Measurements from ENCODE around the gene SLC22A23. TPM values are rescaled to one million over a fixed set of nuclear protein-coding genes. Genes with fewer than 3 reads are reported as not detected.

Gene SLC22A23
- total RNA-seq, 4 donors from 2014 or later = 6.2 to 10.8 (median 7.8) TPM

DNA sequence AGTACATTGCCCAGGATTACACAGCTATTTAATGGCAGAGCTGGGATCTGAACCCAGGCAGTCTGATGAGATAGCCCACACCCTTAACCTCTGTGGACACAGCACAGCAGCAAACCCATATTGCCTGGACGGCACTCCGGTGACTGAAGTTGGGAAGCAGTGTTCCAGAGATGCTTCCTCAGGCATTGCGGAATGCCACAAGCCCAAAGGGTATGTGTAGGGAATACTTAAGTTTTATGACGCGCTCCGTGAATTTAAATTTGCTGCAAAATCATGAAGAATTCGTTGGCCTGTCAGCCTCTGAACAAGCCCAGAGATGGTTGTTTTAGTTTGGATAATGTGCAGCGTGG lies 151.7 kb downstream of the SLC22A23 start:
- no peaks in the 10 kb centered on the region for H3K4me1 ChIP-seq
- ATAC-seq = no peak
- H3K4me3 ChIP-seq = no peak overlapping the region
- WGBS, 2 donors (ENCODE audit: low coverage in 1 of 2) = 94 to 96% methylated on average over 5 to 6 of the region's 8 CpGs
- H3K27ac ChIP-seq = no peak overlapping the region
- TF ChIP-seq POLR2A (IDR thresholded peaks at IDR 0.05) (no peak), POLR2AphosphoS5 (IDR thresholded peaks at IDR 0.05) (no peak), EP300 (IDR thresholded peaks at IDR 0.05) (no peak), CTCF (IDR thresholded peaks at IDR 0.05) (no peak)
- no peaks in the 10 kb centered on the region for H3K9me3 ChIP-seq
- H3K36me3 ChIP-seq = peaks cover 0 to 12% of the 10 kb centered on the region in 2 donors
- no peaks in the 10 kb centered on the region for H3K27me3 ChIP-seq

DNA sequence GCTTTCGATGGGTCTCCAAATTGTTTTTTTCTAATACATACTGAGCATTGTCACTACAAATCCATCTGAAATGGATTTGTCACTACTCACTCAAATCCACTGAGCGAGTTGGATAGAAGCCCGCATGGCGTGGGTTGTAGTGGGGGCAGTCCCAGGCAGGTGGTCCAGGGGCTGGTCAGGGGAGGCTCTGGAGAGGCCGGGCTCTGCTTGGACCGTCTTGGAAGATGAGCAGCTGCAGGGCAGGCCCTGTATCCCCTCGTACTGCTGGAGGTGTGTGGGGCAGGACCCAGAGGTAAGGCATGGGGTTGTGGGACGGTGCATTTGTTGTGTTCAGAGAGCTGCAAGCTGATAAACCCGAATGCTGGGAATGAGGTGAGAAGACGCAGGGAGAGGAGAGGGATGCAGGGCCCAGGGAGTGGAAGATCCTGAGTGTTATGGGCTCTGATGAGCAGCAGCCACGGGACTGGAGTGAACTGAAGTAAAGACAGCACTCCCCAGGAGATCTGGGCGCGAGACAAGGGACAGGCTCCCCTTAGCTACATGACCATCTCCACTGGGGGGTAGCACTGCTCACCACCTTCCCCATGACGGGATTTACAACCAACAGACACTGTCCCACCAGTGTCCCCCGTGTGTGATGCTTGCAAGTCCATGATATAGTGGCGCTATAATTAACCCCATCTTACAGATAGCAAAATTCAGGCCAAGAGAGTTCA lies 152.2 kb downstream of the SLC22A23 start:
- H3K27ac ChIP-seq = no peak overlapping the region
- no peaks in the 10 kb centered on the region for H3K4me1 ChIP-seq
- 86 to 91% methylated on average over 9 to 16 of the region's 16 CpGs for WGBS, 2 donors (ENCODE audit: low coverage in 1 of 2)
- TF ChIP-seq EP300 (IDR thresholded peaks at IDR 0.05) (no peak), CTCF (IDR thresholded peaks at IDR 0.05) (no peak), POLR2A (IDR thresholded peaks at IDR 0.05) (no peak), POLR2AphosphoS5 (IDR thresholded peaks at IDR 0.05) (no peak)
- H3K4me3 ChIP-seq = no peak overlapping the region
- H3K36me3 ChIP-seq = peaks cover 0 to 12% of the 10 kb centered on the region in 2 donors
- no peak for ATAC-seq
- no peaks in the 10 kb centered on the region for H3K9me3 ChIP-seq
- H3K27me3 ChIP-seq = no peaks in the 10 kb centered on the region

DNA sequence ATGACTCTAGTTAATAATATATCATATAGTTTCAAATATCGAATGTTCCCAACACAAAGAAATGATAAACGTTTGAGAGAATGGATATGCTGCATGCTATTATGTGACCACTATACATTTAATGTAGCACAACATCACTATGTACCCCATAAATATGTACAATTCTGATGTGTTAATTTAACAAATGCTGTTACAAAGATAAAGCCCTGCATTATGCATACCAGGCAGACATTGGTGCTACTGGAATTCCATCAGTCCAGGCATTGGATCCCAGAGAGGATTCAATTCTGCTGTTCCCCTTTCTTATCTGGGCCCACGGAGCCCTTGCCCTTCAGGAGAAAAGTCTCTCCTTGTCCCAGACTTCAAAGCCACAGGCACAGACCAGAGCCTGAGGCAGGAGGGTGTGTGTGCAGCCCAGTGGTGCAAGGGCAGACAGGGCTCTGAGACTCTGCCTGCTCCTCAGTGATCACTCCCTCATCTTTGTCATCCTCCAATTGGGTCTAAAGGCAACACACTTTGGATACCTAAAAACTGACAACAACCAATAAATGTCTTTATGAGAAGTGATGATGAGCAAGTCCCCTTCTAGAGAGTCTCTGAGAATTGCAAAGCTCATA lies 152.9 kb downstream of the SLC22A23 start:
- H3K36me3 ChIP-seq = peaks cover 0 to 12% of the 10 kb centered on the region in 2 donors
- ATAC-seq = no peak
- TF ChIP-seq CTCF (IDR thresholded peaks at IDR 0.05) = no peak
- no peak for TF ChIP-seq POLR2AphosphoS5 (IDR thresholded peaks at IDR 0.05)
- no peak for TF ChIP-seq EP300 (IDR thresholded peaks at IDR 0.05)
- no peak for TF ChIP-seq POLR2A (IDR thresholded peaks at IDR 0.05)
- no peaks in the 10 kb centered on the region for H3K9me3 ChIP-seq
- WGBS, 2 donors (ENCODE audit: low coverage in 1 of 2) = 79 to 100% methylated on average over 2 to 3 of the region's 3 CpGs
- no peaks in the 10 kb centered on the region for H3K27me3 ChIP-seq
- H3K4me1 ChIP-seq = no peaks in the 10 kb centered on the region
- H3K27ac ChIP-seq = no peak overlapping the region
- H3K4me3 ChIP-seq = no peak overlapping the region

DNA sequence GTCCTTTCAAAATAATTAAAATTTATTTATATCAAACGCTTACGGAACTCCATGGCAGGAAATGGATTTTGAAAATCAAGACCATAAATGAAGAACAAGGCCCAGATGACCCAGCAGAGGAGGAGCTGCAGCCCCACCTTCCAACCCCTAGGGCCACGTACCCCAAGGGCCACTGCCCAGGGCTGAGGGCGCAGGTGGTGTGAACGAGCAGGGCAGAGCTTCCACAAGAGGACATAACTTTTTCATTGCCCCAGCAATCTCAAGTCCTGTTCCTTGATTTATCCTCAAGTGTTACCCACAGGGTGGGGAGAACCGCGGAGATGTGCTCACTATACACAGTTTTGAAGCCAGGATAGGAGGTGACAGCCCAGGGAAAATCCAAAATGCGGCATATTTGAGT lies 155.3 kb downstream of the SLC22A23 start:
- WGBS, 2 donors (ENCODE audit: low coverage in 1 of 2) = 90 to 94% methylated on average over 6 of the region's 8 CpGs
- ATAC-seq = no peak
- TF ChIP-seq POLR2A (IDR thresholded peaks at IDR 0.05) (no peak), EP300 (IDR thresholded peaks at IDR 0.05) (no peak), CTCF (IDR thresholded peaks at IDR 0.05) (no peak), POLR2AphosphoS5 (IDR thresholded peaks at IDR 0.05) (no peak)

GRCh38 chr6:3299221-3299620 lies 157.6 kb downstream of the SLC22A23 start:
- WGBS, 2 donors (ENCODE audit: low coverage in 1 of 2) = 88 to 95% methylated on average over 10 of the region's 10 CpGs
- H3K27ac ChIP-seq = no peak overlapping the region
- H3K4me1 ChIP-seq = no peaks in the 10 kb centered on the region
- ATAC-seq = no peak
- H3K9me3 ChIP-seq = no peaks in the 10 kb centered on the region
- H3K36me3 ChIP-seq = peaks cover 0 to 14% of the 10 kb centered on the region in 2 donors
- TF ChIP-seq POLR2A (IDR thresholded peaks at IDR 0.05) (no peak), POLR2AphosphoS5 (IDR thresholded peaks at IDR 0.05) (no peak), CTCF (IDR thresholded peaks at IDR 0.05) (no peak), EP300 (IDR thresholded peaks at IDR 0.05) (no peak)
- no peaks in the 10 kb centered on the region for H3K27me3 ChIP-seq
- no peak overlapping the region for H3K4me3 ChIP-seq

More for the DNA sequence above, 155.3 kb downstream of the SLC22A23 start:
- H3K9me3 ChIP-seq = no peaks in the 10 kb centered on the region
- H3K4me1 ChIP-seq = no peaks in the 10 kb centered on the region
- no peak overlapping the region for H3K27ac ChIP-seq
- no peak overlapping the region for H3K4me3 ChIP-seq
- H3K36me3 ChIP-seq = peaks cover 0 to 16% of the 10 kb centered on the region in 2 donors
- H3K27me3 ChIP-seq = no peaks in the 10 kb centered on the region

Data from gastroesophageal sphincter (tissue), 4 donors.